ENCODE data around the gene C2orf68.

Gene C2orf68

DNA sequence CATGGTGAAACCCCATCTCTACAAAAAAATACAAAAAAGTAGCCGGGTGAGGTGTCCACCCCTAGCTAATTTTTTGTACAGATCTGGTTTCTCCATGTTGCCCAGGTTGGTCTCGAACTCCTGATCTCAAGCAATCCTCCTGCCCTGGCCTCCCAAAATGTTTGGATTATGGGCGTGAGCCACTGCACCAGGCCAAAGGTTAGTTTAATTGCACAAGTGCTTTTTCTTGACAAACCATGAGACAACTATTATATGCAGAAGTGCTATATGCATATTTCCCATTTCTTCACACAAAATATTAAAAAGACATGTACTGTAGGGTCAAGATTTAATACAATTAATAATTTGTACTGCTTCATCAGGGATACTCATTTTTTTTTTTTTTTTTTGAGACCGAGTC, 45.6 kb downstream of the C2orf68 start:
- TF ChIP-seq EP300 (IDR thresholded peaks at IDR 0.05; ENCODE audit: borderline replicate concordance) (no peak), RAD21 (IDR thresholded peaks at IDR 0.05; ENCODE audit: low read depth) (no peak), CREB1 (IDR thresholded peaks at IDR 0.05; ENCODE audit: low read depth) (no peak), YY1 (IDR thresholded peaks at IDR 0.05; ENCODE audit: low read depth) (no peak), FOXM1 (IDR thresholded peaks at IDR 0.05; ENCODE audit: borderline replicate concordance, low read depth) (no peak), TAF1 (IDR thresholded peaks at IDR 0.05; ENCODE audit: low read depth) (no peak), TEAD4 (IDR thresholded peaks at IDR 0.05) (no peak), MAX (IDR thresholded peaks at IDR 0.05) (no peak)

- no peak for TF ChIP-seq ZBTB7A (IDR thresholded peaks at IDR 0.05; ENCODE audit: low read depth)
- no peak for TF ChIP-seq FOXM1 (IDR thresholded peaks at IDR 0.05; ENCODE audit: borderline replicate concordance, low read depth)
- TF ChIP-seq MAX (IDR thresholded peaks at IDR 0.05) = no peak
- TF ChIP-seq TCF12 (IDR thresholded peaks at IDR 0.05; ENCODE audit: low read depth) = no peak
- no peak for TF ChIP-seq RAD21 (IDR thresholded peaks at IDR 0.05; ENCODE audit: low read depth)
- no peak for TF ChIP-seq EP300 (IDR thresholded peaks at IDR 0.05; ENCODE audit: borderline replicate concordance)
- no peak for TF ChIP-seq YY1 (IDR thresholded peaks at IDR 0.05; ENCODE audit: low read depth)
- TF ChIP-seq, protein P1, sequence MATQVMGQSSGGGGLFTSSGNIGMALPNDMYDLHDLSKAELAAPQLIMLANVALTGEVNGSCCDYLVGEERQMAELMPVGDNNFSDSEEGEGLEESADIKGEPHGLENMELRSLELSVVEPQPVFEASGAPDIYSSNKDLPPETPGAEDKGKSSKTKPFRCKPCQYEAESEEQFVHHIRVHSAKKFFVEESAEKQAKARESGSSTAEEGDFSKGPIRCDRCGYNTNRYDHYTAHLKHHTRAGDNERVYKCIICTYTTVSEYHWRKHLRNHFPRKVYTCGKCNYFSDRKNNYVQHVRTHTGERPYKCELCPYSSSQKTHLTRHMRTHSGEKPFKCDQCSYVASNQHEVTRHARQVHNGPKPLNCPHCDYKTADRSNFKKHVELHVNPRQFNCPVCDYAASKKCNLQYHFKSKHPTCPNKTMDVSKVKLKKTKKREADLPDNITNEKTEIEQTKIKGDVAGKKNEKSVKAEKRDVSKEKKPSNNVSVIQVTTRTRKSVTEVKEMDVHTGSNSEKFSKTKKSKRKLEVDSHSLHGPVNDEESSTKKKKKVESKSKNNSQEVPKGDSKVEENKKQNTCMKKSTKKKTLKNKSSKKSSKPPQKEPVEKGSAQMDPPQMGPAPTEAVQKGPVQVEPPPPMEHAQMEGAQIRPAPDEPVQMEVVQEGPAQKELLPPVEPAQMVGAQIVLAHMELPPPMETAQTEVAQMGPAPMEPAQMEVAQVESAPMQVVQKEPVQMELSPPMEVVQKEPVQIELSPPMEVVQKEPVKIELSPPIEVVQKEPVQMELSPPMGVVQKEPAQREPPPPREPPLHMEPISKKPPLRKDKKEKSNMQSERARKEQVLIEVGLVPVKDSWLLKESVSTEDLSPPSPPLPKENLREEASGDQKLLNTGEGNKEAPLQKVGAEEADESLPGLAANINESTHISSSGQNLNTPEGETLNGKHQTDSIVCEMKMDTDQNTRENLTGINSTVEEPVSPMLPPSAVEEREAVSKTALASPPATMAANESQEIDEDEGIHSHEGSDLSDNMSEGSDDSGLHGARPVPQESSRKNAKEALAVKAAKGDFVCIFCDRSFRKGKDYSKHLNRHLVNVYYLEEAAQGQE (IDR thresholded peaks at IDR 0.05; ENCODE audit: low read depth) = no peak
- no peak for TF ChIP-seq CREB1 (IDR thresholded peaks at IDR 0.05; ENCODE audit: low read depth)
- no peak for TF ChIP-seq TAF1 (IDR thresholded peaks at IDR 0.05; ENCODE audit: low read depth)
- no peak for TF ChIP-seq NFIC (IDR thresholded peaks at IDR 0.05)
- TF ChIP-seq USF1 (IDR thresholded peaks at IDR 0.05) = no peak
- no peak for TF ChIP-seq EGR1 (IDR thresholded peaks at IDR 0.05)
Observed at GRCh38 chr2:85564144-85564563, 47.7 kb downstream of the C2orf68 start.

DNA sequence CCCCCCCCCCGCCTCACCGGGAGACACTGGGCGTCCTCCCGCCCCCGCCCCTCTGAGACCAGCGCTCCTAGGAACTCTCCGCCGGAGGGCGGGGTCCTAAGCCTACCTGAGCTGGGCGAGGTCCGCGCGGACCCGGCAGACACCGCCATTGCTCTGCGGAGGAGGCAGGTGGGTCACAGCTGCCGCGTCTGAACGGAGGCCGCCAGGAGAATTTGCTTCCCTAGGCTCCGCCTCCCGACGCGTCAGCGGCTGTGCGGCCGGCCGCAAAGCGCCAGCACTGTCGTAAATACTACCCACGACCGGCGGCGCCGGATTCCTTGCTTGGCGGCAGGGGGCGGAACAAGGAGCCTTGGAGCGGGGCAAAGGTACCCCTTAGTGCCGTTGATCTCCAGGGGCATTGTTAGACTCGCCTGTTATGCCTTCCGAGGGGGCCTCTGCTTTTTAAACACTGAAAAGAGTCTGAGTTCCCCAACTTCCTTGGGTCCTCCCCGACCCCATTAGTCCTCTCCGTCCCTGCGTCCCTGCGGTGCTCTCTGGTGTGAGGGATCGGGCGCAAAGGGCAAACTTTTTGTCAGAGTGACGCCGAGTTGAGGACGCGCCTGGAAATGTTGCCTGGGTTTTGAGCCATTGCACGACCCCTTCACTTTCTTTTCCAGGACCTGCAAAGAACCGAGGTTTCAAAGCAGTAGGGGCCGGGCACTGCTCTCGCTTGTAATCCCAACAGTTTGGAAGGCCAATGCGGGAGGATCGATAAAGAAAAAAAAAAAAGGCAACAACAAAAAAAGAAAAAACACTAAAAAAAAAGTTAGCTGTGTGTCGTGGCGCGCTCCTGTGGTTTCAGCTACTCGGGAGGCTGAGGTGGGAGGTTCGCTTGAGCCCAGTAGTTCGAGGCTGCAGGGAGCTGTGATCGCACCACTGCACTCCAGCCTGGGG, 50.3 kb downstream of the C2orf68 start, which contains the start of gene GGCX:
Gene GGCX (minus strand): TSS at position 214 of the 933 bp plus-strand sequence. CDS start 65 bp downstream, at position 149.
- TF ChIP-seq CEBPB (IDR thresholded peaks at IDR 0.05) (no peak), TAF1 (IDR thresholded peaks at IDR 0.05; ENCODE audit: low read depth) (peak; percentile 97), MAX (IDR thresholded peaks at IDR 0.05) (peak; percentile 71), EP300 (IDR thresholded peaks at IDR 0.05; ENCODE audit: borderline replicate concordance) (peak; percentile 29; the same call in 1 of the 2 replicates), ZBTB7A (IDR thresholded peaks at IDR 0.05; ENCODE audit: low read depth) (no peak), TCF12 (IDR thresholded peaks at IDR 0.05; ENCODE audit: low read depth) (no peak), EGR1 (IDR thresholded peaks at IDR 0.05) (peak; percentile 68), USF1 (IDR thresholded peaks at IDR 0.05) (peak; percentile 30; the same call in 1 of the 2 replicates), RAD21 (IDR thresholded peaks at IDR 0.05; ENCODE audit: low read depth) (no peak), YY1 (IDR thresholded peaks at IDR 0.05; ENCODE audit: low read depth) (peak; percentile 89), FOXM1 (IDR thresholded peaks at IDR 0.05; ENCODE audit: borderline replicate concordance, low read depth) (no peak), CREB1 (IDR thresholded peaks at IDR 0.05; ENCODE audit: low read depth) (peak; percentile 86), NFIC (IDR thresholded peaks at IDR 0.05) (peak; percentile 34), TEAD4 (IDR thresholded peaks at IDR 0.05) (peak; percentile 66)
- TF ChIP-seq, protein P1 (IDR thresholded peaks at IDR 0.05; ENCODE audit: low read depth) = no peak

GRCh38 chr2:85560812-85561279, 51.0 kb downstream of the C2orf68 start:
- TF ChIP-seq USF1 (IDR thresholded peaks at IDR 0.05) (no peak), FOXM1 (IDR thresholded peaks at IDR 0.05; ENCODE audit: borderline replicate concordance, low read depth) (no peak), EGR1 (IDR thresholded peaks at IDR 0.05) (no peak)
